Measurements from ENCODE around the gene DIAPH2.

GRCh38 chrX:97215186-97215585 is 530.5 kb downstream of the DIAPH2 start:
- TF ChIP-seq CTCF (IDR thresholded peaks at IDR 0.05) (no peak), POLR2A (IDR thresholded peaks at IDR 0.05) (no peak), EP300 (IDR thresholded peaks at IDR 0.05) (no peak)
